Dedifferentiated amniotic fluid mesenchymal stem cell (primary cell): ENCODE data around the gene TNIK.
A peak's percentile ranks its signal among the peaks of the same experiment; 100 is the strongest.

ENCODE experiments used
- DNase-seq: peaks from one replicate; pipeline ENCODE4 v3.0.0-alpha.2; 2016; ENCODE audit errors: extremely low spot score

TNIK gene

GRCh38 chr3:171459942-171460724 lies at the start of gene TNIK:
TNIK (minus strand) TSS chr3:171460405; CDS start chr3:171460063, 342 bp downstream.
- DNase-seq, result peak; percentile 34

- DNase-seq, result no peak
These were observed 48.5 kb upstream of the TNIK start for GRCh38 chr3:171508676-171509075.

- no peak for DNase-seq
These were observed 48.0 kb upstream of the TNIK start for GRCh38 chr3:171508206-171508605.

- no peak for DNase-seq
These were observed 46.6 kb upstream of the TNIK start for GRCh38 chr3:171506743-171507319.

GRCh38 chr3:171505822-171506333 lies 45.7 kb upstream of the TNIK start:
- no peak for DNase-seq

GRCh38 chr3:171504376-171504775 lies 44.2 kb upstream of the TNIK start:
- DNase-seq, result no peak

GRCh38 chr3:171503817-171504216 lies 43.6 kb upstream of the TNIK start:
- no peak for DNase-seq

GRCh38 chr3:171498921-171499320 lies 38.7 kb upstream of the TNIK start:
- DNase-seq, result no peak

GRCh38 chr3:171497468-171497867 lies 37.3 kb upstream of the TNIK start:
- DNase-seq, result no peak

GRCh38 chr3:171495413-171495812 lies 35.2 kb upstream of the TNIK start:
- no peak for DNase-seq

GRCh38 chr3:171494457-171495109 lies 34.4 kb upstream of the TNIK start:
- no peak for DNase-seq

GRCh38 chr3:171491361-171491760 lies 31.2 kb upstream of the TNIK start:
- DNase-seq, result no peak

GRCh38 chr3:171490901-171491300 lies 30.7 kb upstream of the TNIK start:
- no peak for DNase-seq

GRCh38 chr3:171489348-171489747 lies 29.1 kb upstream of the TNIK start:
- DNase-seq, result no peak

GRCh38 chr3:171488479-171488878 lies 28.3 kb upstream of the TNIK start:
- no peak for DNase-seq

GRCh38 chr3:171487382-171487781 lies 27.2 kb upstream of the TNIK start:
- DNase-seq, result no peak

GRCh38 chr3:171485338-171485737 lies 25.1 kb upstream of the TNIK start:
- no peak for DNase-seq

GRCh38 chr3:171481011-171481410 lies 20.8 kb upstream of the TNIK start:
- DNase-seq, result no peak

GRCh38 chr3:171480526-171480925 lies 20.3 kb upstream of the TNIK start:
- no peak for DNase-seq

GRCh38 chr3:171476532-171477102 lies 16.4 kb upstream of the TNIK start:
- DNase-seq, result no peak

- DNase-seq, result no peak
These were observed 12.3 kb upstream of the TNIK start for GRCh38 chr3:171472552-171472951.

GRCh38 chr3:171470714-171471227 lies 10.6 kb upstream of the TNIK start:
- no peak for DNase-seq
